Measurements from ENCODE around the gene TTYH2. TPM values are rescaled to one million over a fixed set of nuclear protein-coding genes. Genes with fewer than 3 reads are reported as not detected.

Gene TTYH2
- total and polyA plus RNA-seq, 10 of the 15 experiments (the other 5 are each of a cell fraction or from before 2014, with no cell fraction given): 0.26 to 25.2 (median 6.6) TPM

- no peak for TF ChIP-seq EP300 (IDR thresholded peaks at IDR 0.05; ENCODE audit: borderline replicate concordance in 1 of 2, control insufficient read depth in 1 of 2, low read depth in 2 of 2, low read length in 2 of 2)
- TF ChIP-seq ZNF24 (IDR thresholded peaks at IDR 0.05): 0 out of 2 replicates have a peak, but pooled peaks have one; percentile 70
- TF ChIP-seq, protein P1, sequence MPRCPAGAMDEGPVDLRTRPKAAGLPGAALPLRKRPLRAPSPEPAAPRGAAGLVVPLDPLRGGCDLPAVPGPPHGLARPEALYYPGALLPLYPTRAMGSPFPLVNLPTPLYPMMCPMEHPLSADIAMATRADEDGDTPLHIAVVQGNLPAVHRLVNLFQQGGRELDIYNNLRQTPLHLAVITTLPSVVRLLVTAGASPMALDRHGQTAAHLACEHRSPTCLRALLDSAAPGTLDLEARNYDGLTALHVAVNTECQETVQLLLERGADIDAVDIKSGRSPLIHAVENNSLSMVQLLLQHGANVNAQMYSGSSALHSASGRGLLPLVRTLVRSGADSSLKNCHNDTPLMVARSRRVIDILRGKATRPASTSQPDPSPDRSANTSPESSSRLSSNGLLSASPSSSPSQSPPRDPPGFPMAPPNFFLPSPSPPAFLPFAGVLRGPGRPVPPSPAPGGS (IDR thresholded peaks at IDR 0.05; ENCODE audit: borderline replicate concordance, insufficient read depth, low read depth, low read length, poor library complexity, severe bottlenecking): no peak
- TF ChIP-seq SMARCA5 (IDR thresholded peaks at IDR 0.05): peak; percentile 49; the same call in 1 of the 2 replicates
- no peak for TF ChIP-seq TAF1 (IDR thresholded peaks at IDR 0.05; ENCODE audit: borderline replicate concordance, low read depth, low read length)
These were observed 70.0 kb downstream of the TTYH2 start (continued) for GRCh38 chr17:74283371-74283673.

DNA sequence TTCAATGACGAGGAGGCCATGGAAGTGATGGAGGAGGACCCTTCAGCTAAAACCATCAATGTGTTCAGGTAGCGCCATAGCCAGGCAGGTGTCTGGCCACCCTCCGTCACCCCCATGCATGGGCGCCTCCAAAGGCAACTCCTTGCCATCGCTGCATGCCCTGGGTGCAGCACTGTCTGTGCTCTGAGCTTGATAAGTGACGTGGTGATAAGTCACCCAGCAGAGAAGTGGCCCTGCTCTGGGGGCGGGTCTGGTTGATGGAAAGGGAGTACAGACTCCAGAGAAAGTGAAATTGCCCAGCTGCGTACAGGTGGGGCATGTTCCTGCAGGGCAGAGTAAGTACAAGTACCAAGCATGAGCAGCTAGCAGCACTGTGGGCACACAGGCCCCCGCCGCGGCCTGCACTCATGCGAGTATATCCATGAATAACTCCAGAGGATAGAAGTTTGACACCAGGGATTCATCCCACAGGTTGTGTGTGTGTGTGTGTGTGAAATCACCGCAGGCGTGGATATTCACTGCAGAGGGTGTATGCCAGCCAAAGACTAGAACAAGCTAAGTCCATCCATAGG, 73.7 kb downstream of the TTYH2 start:
- peaks cover 32% of the 10 kb centered on the region for H3K4me1 ChIP-seq (ENCODE audit: control insufficient read depth, insufficient read depth, low read length)
- in situ Hi-C loops (cut with MboI) (loop anchor here (25.0 kb wide), 1 partner anchor 1875 kb away; no protein-coding TSS in a partner anchor), intact Hi-C loops (cut with micrococcal nuclease; ENCODE audit: unreplicated experiment) (no loop called here)
- no peaks in the 10 kb centered on the region for H4K20me1 ChIP-seq (ENCODE audit: control insufficient read depth, insufficient read depth)
- BruUV-seq (replicated peaks): no TSS peak
- ChIA-PET SMC1A (ENCODE audit: uncharacterized antibody, unreplicated experiment) (interaction anchor here (0.6 to 10.6 kb wide), 3 partner anchors 10 to 451 kb away, joined by 3 to 101 read pairs (median 3); no protein-coding TSS in a partner anchor), CTCF (interaction anchor here (0.6 to 6.2 kb wide), 3 partner anchors 10 to 76 kb away, joined by 3 to 160 read pairs (median 3); no protein-coding TSS in a partner anchor), RAD21 (ENCODE audit: unreplicated experiment) (interaction anchor here (1.7 to 8.8 kb wide), 2 partner anchors 11 to 81 kb away, joined by 3 to 102 read pairs; partner anchors contain the start of gene GPR142), POLR2A (interaction anchor here (0.9 to 1.0 kb wide), 2 partner anchors 8 to 74 kb away, joined by 4 read pairs; no protein-coding TSS in a partner anchor)
- no peak overlapping the region for H3K4me3 ChIP-seq
- ATAC-seq: no peak
- H3K4me2 ChIP-seq (ENCODE audit: control insufficient read depth, insufficient read depth): no peak overlapping the region
- H3K27me3 ChIP-seq (replicated peaks in 1 of 2; ENCODE audit: control insufficient read depth in 2 of 2, insufficient read depth in 2 of 2, low read length in 1 of 2): no peaks in the 10 kb centered on the region
- H3K36me3 ChIP-seq (ENCODE audit: control insufficient read depth in 2 of 2, insufficient read depth in 2 of 2, low read length in 1 of 2): no peaks in the 10 kb centered on the region
- H3K9me3 ChIP-seq (replicated peaks; ENCODE audit: control insufficient read depth, insufficient read depth, low read length): no peaks in the 10 kb centered on the region
- 65% methylated on average over 14 of the region's 14 CpGs for WGBS (ENCODE audit: insufficient coverage, insufficient replicate concordance, low lambda C conversion rate, missing lambda C conversion rate)
- H2AFZ ChIP-seq (ENCODE audit: control insufficient read depth, low read depth, low read length): no peak overlapping the region
- H3K79me2 ChIP-seq (ENCODE audit: control insufficient read depth, insufficient read depth, low read length): no peaks in the 10 kb centered on the region
- no peak overlapping the region for H3K9ac ChIP-seq (ENCODE audit: control insufficient read depth, insufficient read depth, low read length)
- no peak for FAIRE-seq
- H3K27ac ChIP-seq (ENCODE audit: control insufficient read depth, insufficient read depth): no peak overlapping the region
- no peak for DNase-seq (ENCODE audit: low read depth, low spot score)
- TF ChIP-seq RBBP5 (conservative IDR thresholded peaks at IDR 0.05) (no peak), ZBTB11 (CRISPR knock-in tag; IDR thresholded peaks at IDR 0.05) (no peak), PKNOX1 (IDR thresholded peaks at IDR 0.05) (no peak), NBN (IDR thresholded peaks at IDR 0.05) (no peak), MYC (IDR thresholded peaks at IDR 0.05; ENCODE audit: insufficient read depth, insufficient read length, insufficient replicate concordance, low read length, severe bottlenecking) (no peak), POLR2AphosphoS2 (IDR thresholded peaks at IDR 0.05; ENCODE audit: low read depth, low read length) (no peak)
- TF ChIP-seq, protein P2, sequence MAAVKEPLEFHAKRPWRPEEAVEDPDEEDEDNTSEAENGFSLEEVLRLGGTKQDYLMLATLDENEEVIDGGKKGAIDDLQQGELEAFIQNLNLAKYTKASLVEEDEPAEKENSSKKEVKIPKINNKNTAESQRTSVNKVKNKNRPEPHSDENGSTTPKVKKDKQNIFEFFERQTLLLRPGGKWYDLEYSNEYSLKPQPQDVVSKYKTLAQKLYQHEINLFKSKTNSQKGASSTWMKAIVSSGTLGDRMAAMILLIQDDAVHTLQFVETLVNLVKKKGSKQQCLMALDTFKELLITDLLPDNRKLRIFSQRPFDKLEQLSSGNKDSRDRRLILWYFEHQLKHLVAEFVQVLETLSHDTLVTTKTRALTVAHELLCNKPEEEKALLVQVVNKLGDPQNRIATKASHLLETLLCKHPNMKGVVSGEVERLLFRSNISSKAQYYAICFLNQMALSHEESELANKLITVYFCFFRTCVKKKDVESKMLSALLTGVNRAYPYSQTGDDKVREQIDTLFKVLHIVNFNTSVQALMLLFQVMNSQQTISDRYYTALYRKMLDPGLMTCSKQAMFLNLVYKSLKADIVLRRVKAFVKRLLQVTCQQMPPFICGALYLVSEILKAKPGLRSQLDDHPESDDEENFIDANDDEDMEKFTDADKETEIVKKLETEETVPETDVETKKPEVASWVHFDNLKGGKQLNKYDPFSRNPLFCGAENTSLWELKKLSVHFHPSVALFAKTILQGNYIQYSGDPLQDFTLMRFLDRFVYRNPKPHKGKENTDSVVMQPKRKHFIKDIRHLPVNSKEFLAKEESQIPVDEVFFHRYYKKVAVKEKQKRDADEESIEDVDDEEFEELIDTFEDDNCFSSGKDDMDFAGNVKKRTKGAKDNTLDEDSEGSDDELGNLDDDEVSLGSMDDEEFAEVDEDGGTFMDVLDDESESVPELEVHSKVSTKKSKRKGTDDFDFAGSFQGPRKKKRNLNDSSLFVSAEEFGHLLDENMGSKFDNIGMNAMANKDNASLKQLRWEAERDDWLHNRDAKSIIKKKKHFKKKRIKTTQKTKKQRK (IDR thresholded peaks at IDR 0.05; ENCODE audit: low read depth, low read length): no peak

Measured in GM12878 (cell line).